ENCODE measurements around the gene SOX18.
"Not testable (repeated sequence)": the region's sequence is repeated elsewhere in the genome, so short reads cannot be mapped to it uniquely, and the experiment has no call there.

SOX18 gene

DNA sequence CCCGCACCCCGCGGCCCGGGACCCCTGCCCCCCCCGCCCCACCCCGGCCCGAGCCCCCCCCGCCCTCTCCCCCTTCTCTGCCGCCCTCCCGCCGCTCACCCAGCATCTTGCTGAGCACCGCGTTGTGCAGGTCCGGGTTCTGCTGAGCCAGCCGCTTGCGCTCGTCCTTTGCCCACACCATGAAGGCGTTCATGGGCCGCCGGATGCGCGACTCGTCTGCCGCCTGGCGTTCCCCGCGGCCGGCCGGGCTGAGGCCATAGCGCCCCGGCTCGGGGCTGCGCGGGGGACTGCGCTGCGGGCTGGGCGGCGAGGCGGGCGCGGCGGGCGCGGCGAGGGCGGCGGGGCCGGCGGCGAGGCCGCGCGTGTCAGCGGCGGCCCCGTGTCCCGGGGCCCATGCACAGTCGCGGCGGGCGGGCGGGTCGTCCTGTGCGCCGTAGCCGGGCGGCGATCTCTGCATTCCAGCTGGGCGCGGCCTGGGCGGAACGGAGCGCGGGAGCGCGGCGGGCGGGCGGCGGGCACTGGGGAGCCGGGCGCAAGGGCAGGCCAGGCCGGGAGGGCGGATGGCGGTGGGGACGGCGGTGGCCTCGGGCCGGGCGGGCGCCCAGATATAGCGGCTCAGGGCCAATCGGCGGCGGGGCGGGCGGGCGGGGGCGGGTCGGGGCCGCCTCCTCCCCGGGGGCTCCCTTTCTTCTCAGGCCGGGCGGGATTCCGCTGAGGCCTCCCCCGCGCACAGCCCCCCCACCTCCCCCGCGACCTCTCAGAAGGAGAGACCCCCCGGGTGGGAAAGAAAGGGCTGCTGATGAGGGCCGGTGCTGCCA, at the start of gene SOX18:
SOX18 (minus strand) TSS at position 580 of the 818 bp plus-strand sequence; CDS start at position 457, 123 bp downstream.
- no peak for DNase-seq

DNA sequence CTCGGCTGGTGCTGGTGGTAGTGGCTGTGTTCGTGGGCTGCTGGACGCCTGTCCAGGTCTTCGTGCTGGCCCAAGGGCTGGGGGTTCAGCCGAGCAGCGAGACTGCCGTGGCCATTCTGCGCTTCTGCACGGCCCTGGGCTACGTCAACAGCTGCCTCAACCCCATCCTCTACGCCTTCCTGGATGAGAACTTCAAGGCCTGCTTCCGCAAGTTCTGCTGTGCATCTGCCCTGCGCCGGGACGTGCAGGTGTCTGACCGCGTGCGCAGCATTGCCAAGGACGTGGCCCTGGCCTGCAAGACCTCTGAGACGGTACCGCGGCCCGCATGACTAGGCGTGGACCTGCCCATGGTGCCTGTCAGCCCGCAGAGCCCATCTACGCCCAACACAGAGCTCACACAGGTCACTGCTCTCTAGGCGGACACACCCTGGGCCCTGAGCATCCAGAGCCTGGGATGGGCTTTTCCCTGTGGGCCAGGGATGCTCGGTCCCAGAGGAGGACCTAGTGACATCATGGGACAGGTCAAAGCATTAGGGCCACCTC, 49.1 kb upstream of the SOX18 start:
- DNase-seq, result no peak

DNA sequence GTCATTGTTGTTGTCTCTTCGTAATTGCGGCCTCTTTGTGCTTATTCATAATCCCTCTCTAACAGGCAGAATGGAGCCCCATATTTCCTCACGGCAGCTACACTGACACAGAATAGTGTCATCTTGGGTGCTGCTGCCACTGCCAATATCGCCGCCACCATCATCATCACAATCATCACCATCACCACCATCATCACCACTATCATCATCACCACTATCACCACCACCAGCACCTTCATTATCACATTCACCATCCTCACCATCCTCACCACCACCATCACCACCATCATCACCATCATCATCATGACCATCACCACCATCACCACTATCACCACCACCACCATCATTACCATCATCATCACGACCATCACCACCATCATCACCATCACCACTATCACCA, 47.1 kb upstream of the SOX18 start:
- DNase-seq, result no peak

DNA sequence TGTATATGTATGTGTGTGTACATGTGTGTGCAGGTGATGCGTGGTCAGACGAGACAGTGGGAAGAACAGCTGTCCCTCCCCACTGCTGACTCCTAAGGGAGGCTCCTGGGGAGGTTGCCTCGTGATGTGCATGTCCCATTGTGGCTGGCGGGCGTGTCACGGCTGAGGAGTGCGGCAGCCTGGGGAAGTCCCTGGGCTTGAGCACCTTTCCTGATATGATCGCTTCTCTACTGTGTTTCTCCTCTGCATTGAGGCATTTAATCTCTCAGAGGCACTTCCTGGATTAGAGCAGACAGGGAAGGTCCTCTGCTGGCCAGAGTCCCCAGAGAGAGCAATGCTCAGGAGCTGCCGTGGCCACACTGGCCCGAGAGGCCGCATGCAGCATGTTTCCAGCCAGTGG, 46.5 kb upstream of the SOX18 start:
- no peak for DNase-seq

DNA sequence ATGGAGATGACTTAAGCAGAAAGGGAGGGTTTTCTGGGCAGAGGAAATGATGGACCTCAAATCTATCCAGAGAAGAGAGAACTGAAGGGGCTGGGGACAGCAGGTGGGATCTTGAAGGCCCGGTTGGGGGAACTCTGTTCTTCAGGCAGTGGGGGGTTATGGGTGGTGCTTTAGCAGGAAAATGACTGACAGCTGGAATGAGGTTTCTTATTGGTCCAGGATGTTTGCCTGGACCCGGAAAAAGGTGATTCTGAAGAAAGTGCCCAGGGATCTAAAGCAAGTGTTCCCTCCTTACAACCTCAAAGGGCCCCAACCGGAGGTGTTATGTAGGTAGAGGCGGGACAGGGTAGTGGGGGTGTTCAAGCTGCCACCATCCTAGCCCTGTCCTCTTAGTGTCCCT, 46.0 kb upstream of the SOX18 start:
- DNase-seq, result no peak

DNA sequence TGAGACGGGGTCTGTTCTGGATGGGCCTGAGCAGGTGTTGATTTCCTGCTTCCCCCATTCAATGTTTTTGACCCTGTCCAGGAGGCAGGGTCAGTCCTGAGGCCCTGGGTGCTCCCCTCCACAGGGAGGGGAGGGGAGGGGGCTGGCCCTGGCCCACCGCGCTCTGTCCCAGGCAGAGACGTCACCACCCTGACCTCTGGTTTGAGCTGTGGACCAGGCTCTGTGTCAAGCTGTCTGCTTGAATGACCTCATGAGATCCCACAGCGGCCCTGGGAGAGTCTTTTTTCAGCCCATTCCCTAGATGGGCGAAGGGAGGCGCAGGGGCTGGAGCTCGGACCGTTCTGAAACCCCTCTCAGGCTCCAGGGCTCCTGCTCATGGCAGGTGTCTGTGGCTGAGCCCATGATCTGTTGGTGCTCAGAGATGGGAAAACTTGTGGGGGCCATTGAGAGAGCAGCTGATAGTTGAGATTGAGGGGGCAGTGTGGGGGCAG, 43.6 kb upstream of the SOX18 start:
- DNase-seq, result no peak

DNA sequence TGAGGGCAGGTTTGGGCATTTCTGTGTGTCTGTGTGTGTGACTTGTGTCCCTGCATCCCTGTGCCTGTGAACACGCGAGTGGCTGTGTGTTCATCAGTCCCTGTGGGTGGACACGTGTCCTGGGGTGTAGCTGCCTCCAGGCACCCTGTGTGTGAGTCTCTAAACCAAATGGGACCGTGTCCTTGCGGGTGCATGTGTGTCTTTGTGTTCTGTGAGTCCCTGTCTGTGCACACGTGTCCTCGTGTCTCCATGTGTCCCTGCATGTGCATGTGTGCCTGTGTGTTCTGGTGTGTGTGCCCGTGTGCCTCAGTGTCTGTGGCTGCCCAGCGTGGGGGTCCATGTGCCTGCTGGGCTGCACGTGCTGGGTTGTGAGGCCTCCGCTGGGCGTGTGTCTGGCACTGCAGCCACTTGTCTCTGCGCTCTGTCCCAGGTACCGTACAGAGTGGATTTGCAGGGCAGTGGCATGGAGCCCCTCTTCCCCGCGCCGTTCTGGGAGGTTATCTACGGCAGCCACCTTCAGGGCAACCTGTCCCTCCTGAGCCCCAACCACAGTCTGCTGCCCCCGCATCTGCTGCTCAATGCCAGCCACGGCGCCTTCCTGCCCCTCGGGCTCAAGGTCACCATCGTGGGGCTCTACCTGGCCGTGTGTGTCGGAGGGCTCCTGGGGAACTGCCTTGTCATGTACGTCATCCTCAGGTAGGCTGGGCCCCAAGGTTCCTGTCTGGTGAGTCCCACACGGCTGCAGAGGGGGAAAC, 43.0 kb upstream of the SOX18 start:
- DNase-seq, result no peak

DNA sequence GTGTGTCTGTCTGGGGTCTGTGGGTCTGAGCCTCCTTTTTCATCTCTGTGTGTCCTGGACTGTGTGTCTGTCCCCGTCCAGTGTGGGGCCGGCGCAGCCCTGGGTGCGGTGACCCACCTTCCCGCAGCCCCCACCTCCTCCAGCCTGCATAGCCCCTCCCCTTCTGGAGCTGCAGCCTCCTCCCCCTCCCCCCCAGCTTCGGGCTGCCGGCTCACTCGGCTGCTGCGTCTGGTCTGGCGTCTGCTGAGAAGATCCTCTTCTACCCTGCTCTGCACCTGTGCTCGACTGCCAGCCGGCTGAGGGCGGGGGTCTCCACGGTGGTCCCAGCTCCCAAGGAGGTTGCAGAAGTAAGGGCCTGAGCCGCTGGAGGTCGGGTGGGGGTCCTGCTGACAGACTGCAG, 42.3 kb upstream of the SOX18 start:
- DNase-seq, result no peak

DNA sequence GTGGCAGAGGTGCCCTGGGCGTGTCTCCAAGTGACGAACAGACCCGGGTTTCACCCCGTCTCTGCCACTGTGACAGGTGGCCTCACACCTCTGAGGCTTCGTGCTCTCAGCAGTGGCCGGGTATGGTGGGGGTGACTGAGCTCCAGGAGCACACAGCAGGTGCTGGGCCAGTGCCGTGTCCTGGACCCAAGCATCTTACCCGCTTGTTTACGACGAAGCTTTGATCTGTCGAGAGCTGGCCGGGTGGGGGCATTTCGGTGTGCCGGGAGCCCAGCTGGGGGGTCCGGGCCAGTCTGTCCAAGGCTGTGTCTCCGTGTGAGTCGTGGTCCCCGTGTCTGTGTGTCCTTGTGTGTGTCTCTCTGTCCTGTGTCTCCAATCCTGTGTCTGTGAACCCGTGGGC, 41.9 kb upstream of the SOX18 start:
- no peak for DNase-seq

DNA sequence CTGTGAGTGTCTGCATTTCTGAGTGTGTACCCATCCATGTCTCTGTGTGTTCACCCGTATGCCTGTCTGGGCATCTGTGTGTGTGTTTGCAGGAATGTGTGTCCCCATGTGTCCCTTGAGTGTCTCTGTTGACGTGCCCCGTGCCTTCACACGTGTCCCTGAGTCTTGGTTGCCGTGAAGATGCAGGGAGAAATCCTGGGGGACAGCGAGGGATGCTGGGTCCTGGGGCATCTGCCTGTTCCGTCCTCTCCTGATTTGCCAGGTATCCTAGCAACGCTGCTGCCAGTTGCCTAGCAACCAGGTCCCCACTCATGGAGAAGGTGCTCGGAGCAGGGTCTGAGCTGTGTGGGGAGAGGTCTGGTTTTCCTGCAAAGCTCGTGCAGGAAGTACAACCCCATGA, 40.7 kb upstream of the SOX18 start:
- DNase-seq, result no peak

DNA sequence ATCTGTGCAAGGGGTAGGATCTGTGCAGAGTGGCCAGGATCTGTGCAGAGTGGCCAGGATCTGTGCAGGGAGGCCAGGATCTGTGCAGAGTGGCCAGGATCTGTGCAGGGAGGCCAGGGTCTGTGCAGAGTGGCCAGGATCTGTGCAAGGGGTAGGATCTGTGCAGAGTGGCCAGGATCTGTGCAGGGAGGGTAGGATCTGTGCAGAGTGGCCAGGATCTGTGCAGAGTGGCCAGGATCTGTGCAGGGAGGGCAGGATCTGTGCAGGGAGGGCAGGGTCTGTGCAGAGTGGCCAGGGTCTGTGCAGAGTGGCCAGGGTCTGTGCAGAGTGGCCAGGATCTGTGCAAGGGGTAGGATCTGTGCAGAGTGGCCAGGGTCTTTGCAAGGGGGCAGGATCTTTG, 39.1 kb upstream of the SOX18 start:
- DNase-seq, result not testable (repeated sequence)

DNA sequence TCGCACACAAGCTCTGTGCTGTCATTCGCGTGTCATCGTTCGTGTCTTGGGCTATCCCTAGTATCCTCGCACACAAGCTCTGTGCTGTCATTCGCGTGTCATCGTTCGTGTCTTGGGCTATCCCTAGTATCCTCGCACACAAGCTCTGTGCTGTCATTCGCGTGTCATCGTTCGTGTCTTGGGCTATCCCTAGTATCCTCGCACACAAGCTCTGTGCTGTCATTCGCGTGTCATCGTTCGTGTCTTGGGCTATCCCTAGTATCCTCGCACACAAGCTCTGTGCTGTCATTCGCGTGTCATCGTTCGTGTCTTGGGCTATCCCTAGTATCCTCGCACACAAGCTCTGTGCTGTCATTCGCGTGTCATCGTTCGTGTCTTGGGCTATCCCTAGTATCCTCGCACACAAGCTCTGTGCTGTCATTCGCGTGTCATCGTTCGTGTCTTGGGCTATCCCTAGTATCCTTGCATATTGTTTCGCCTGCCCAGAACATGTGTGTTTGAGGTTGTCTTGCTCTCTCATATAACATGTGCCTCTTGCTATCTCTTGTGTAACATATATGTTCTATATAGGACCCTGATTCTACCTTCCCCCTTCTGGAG, 37.9 kb upstream of the SOX18 start:
- not testable (repeated sequence) for DNase-seq

DNA sequence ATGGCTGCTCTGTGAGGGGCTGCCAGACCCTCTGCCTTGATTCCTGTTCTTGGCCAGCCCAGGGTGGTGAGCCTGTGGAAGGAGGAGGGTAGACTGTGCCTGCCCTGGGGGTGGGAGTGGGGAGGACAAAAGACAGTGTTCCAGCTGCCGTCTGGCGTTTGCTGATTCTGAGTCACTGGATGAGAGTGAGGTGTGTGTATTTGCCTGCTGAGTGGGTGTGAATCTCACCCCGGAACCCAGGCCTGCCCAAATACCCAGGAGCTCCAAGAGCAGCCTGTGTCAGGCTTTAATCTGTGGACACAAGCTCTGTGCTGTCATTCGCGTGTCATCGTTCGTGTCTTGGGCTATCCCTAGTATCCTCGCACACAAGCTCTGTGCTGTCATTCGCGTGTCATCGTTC, 37.4 kb upstream of the SOX18 start:
- DNase-seq, result no peak

DNA sequence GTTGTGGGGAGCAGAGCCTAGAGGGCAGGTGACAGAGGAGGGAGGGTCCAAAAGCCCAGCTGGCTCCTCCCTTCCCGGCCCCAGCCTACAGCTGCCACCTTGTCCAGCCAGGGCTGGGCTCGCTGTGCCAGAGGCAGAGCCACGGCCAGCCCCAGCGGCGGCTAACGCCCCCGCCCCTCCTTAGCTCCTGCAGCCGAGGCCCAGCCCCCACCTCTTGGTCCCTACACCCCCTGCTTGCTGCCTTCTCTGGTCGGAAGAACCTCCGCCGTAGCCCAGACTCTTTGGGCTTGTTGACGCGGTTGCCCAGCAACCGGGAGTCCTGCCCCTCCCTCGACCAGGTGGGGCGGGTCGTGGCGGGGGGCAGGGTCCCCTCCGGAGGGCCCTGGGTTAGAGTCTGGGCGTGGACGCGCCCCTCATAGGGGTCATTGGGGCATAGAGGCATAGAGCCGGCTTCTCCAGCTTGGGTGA, 35.3 kb upstream of the SOX18 start:
- DNase-seq, result no peak

DNA sequence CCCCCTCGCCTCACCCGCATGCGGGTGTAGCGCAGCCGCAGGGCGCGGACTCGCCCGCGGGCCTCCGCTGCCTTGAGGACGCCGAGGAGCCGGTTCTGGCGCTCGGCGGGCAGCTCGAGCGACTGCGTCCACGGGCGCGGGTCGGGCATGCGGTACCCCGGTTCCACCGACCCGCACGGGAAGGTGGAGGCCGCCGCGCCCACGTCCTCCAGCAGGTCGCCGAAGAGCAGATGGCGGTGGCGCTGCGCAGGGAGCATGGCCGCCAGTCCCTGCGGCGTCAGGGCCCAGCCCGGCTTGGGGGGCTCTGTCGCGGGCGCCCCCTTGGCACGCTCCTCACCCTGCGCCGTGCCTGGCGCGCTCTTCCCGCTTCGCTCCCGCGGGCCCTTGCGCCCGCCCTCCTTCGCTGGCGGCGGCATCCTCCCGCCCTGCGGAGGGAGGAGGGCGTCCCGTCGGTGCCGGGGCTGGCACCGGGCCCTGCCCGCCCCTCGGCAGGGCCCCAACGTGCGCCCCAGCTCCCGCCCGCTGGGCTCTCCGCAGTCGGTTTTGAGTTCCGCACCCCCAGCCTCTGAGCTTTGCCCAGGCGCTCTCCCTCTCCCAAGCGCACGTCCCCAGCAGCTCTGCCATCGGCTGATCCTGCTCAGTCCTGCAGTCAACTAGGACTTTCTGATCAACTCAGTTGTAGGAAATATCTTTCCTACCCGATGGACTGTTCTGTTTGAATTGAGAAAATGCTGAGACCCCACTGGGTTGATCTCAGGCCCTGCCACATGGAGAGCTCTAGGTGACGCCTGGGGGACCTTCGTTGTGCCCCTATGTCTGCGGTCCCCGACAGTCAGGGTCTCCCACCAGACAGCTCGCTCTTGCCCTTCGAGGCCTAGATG, 34.6 kb upstream of the SOX18 start, which contains the start of gene LKAAEAR1:
LKAAEAR1 (minus strand) TSS at position 595 of the 881 bp plus-strand sequence; CDS start at position 416, 179 bp downstream.
- no peak for DNase-seq

DNA sequence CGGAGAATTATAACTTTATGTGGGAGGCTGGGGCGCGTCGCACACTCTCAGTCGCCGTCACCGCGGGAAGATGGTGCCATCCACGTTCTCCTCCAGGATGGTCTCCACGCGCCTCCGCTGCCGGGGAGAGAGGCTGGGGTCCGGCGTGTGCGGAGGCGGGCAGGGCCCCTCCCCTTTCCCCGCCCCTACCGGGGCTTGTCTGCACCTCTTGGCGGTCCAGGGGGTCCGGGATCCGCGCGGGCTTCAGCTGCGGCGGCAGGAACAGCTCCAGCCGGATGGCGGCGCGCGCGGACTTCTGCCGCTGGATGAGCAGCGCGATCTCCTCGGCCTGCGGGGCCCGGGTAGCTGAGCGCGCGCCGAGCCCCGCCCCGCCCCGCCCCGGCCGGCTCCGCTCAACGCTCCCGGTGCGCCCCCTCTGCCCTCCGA, 34.0 kb upstream of the SOX18 start:
- peak; percentile 85 for DNase-seq

DNA sequence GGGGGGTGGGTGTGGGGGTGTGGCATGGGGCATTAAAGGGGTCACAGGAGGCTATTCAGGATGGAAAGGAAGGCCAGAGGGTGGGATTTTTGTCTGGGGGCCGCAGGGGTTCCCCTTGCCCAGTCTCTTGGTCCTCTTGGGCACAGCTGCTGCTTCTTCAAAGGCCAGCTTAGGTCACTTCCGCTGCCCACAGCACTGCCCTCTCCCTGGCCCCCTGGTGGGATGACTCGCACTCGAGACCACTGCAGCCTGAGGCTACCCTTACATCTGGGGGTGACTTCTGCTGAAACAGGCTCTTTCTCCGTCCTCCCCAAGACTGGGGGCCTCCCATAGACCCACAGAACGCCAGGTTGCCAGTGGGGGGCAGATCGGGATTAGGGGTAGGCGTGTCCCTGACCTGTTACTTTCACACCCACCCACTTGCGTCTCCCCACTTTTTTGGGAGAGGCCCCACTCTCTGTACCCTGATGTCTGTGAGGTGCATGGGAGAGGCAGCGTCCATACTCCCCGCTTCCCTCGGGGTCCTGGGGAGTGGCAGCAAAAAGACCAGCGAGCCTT, 33.5 kb upstream of the SOX18 start:
- no peak for DNase-seq

DNA sequence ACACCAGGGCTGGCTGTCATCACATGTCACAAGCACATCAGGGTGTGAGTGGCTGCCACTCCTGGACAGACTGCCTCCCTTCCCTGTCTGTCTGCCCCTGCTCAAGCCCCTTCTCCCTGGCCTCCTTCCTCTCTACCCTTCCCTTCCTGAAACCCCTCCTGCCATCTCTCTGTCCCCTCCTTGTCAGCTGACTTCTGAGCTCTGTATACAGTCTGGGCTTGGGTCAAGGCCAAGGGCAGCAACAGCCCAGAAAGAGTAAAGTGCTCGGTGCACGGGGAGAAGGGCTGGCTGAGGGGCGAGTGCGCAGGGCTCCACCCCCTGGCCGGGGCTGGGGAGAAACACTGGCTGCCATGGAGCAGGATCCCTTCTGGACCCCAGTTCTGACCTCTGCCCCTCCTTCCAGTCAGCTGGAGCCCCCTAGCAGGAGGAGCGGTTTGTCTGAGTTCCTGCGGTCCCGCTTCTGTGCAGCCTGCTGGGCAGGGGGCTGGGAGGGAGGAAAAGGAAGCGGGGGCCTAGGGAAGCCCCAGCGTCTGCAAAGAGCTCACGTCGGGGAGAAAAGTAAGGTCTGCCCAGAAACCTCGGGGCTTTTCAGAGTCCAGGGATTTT, 32.8 kb upstream of the SOX18 start:
- no peak for DNase-seq

DNA sequence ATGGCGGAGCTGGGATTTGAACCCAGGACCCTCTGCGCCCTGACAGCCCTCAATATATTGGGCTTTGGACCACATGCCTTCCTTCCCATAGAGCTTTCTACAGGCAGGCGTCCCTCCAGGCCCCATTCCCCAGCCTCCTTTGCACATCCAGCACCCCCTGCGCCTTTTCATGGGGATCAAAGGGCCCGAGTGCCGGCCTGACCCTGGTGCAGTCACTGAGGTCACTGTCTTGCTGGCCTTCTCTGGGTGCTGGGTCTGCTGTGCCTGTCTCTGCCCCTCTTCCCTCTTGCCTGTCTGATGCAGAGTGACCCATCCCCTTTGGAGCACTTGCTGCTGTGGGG, 32.2 kb upstream of the SOX18 start:
- no peak for DNase-seq

DNA sequence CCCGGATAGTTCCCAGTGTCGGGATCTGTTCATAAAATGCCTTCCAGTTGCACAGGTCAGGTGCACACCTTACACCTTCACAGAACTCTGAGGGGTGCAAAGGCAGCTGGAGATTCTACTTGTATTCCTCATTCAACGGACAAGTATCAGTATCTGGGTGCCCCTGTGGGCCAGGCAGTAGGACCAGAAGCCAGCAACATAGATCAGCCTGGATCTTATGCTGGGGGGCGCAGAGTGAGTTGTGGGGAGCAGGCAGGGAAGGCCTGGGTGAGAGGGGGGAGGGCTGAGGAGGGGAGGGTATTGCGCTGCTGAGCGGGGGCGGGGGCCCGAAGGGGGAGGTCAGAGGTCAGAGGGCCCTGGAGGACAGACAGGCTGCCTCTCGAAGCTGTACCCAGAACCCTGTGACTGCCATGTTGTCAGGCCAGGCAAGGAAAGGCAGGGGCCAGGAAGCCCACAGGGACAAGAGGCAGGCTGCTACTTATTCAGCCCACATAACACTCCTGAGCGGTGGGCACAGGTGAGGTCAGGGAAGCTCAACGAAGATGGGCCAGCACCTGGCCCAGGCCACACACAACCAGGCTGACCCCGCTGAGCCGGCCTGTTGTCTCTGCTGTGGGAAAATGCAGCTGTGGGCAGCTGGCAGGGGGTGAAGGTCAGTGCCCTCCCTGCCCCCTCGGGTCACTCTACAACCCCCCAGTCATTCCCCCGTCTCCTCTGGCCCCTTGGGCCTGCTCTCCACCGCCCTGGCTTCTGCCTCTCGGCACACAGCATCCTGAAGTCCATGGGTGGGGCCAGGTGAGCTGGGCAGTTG, 31.6 kb upstream of the SOX18 start:
- DNase-seq, result no peak

Measured in right hindlimb (tissue), 1 donor.